ENCODE results near the gene PPTC7.

GRCh38 chr12:110537605-110538409 is 45.3 kb downstream of the PPTC7 start:
- no peak for TF ChIP-seq REST (IDR thresholded peaks at IDR 0.05; ENCODE audit: insufficient replicate concordance, low read depth)
- TF ChIP-seq CTCF (IDR thresholded peaks at IDR 0.05; ENCODE audit: insufficient read depth, low read length) = no peak

Measured in HL-60 (cell line).